HFF-Myc (cell line): Measurements from ENCODE around the gene RCAN2.

Experiments used
- DNase-seq: peaks from one replicate; pipeline ENCODE4 v3.0.0-alpha.2; 2011; ENCODE audit warnings: low read depth; ENCODE audit errors: extremely low read depth
- H3K4me3 ChIP-seq: replicated peaks from 2 replicates; pipeline ENCODE4 v1.5.1; 2011; ENCODE audit warnings: low read depth, mild to moderate bottlenecking, control low read depth, low read length
- TF ChIP-seq, protein P1 (sequence below): IDR thresholded peaks from 2 replicates; pipeline ENCODE4 v1.5.1; 2012; ENCODE audit warnings: mild to moderate bottlenecking, low read depth, low read length, control low read depth; ENCODE audit errors: missing control alignments

The RCAN2 gene

DNA sequence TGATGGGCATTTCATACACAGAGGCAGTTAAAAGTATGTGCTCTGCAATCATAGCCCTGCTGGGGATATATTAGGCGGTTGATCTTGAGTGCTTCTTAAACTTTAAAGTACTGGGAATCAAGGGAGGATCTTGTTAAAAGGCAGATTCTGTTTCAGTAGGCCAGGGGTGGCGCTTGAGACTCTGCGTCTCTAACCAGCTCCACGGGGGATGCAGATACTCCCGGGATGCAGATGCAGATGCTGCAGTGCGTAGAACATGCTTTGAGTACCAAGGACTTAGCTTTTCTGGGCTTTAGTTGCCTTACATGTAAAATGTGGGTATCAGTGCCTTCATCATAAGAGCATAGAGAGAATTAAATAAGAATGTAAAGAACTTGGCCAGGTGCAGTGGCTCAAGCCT lies 276.0 kb downstream of the RCAN2 start:
- no peak overlapping the region for H3K4me3 ChIP-seq
- DNase-seq, result no peak
- TF ChIP-seq, protein P1, sequence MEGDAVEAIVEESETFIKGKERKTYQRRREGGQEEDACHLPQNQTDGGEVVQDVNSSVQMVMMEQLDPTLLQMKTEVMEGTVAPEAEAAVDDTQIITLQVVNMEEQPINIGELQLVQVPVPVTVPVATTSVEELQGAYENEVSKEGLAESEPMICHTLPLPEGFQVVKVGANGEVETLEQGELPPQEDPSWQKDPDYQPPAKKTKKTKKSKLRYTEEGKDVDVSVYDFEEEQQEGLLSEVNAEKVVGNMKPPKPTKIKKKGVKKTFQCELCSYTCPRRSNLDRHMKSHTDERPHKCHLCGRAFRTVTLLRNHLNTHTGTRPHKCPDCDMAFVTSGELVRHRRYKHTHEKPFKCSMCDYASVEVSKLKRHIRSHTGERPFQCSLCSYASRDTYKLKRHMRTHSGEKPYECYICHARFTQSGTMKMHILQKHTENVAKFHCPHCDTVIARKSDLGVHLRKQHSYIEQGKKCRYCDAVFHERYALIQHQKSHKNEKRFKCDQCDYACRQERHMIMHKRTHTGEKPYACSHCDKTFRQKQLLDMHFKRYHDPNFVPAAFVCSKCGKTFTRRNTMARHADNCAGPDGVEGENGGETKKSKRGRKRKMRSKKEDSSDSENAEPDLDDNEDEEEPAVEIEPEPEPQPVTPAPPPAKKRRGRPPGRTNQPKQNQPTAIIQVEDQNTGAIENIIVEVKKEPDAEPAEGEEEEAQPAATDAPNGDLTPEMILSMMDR, result no peak

DNA sequence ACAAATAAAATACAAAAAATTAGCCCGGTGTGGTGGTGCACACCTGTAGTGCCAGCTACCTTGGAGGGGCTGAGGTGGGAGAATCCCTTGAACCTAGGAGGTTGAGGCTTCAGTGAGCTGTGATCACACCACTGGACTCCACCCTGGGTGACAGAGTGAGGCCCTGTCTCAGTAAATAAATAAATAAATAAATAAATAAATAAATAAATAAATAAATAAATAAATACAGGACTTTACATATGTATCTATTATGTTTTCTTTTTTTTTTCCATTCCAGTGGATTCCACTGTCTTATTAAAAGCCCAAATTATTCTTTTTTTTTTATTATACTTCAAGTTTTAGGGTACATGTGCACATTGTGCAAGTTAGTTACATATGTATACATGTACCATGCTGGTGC lies 279.3 kb downstream of the RCAN2 start:
- no peak overlapping the region for H3K4me3 ChIP-seq
- DNase-seq, result no peak
- TF ChIP-seq, protein P1, result no peak

DNA sequence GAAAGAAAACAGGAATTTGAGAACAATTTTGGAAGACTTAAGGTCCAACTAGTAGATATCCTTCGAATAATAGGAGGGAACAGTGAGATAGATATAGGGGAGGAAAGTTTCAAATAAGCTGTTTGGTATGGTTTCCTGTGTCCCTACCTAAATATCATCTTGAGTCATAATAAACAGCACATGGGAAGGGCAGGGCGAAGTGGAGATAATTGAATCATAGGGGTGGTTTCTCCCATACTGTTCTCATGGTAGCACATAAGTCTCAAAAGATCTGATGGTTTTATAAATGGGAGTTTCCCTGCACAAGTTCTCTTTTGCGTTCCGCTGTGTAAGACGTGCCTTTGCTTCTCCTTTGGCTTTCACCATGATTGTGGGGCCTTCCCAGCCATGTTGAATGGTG lies 281.0 kb downstream of the RCAN2 start:
- DNase-seq, result no peak
- no peak overlapping the region for H3K4me3 ChIP-seq
- TF ChIP-seq, protein P1, result no peak

DNA sequence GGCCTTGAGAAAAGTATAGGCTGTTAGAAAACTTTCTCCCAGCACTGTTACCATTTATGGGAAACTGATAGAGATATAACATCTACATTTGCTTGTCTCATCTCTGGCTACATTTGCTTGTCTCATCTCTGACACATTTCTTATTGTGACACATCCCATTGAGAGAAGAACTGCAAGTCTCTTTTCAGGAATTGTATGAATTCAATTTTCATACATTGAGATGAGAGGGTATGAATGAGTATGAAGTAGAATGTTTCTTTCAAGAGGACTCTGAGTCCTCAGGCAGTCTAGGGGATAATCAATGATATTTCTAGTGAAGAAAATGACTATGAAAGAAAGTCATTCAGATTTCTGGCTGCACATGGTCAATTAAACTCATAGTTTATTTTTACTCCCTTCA lies 282.9 kb downstream of the RCAN2 start:
- H3K4me3 ChIP-seq, result no peak overlapping the region
- no peak for DNase-seq
- TF ChIP-seq, protein P1, result no peak

GRCh38 chr6:46207174-46207573 lies 284.1 kb downstream of the RCAN2 start:
- DNase-seq, result no peak
- H3K4me3 ChIP-seq, result no peak overlapping the region
- TF ChIP-seq, protein P1, result no peak

- TF ChIP-seq, protein P1, result no peak
- no peak for DNase-seq
- H3K4me3 ChIP-seq, result no peak overlapping the region
These were observed 286.2 kb downstream of the RCAN2 start for GRCh38 chr6:46204880-46205650.
